Endothelial cell of umbilical vein (primary cell): ENCODE results near the gene TTC36. TPM values are rescaled to one million over a fixed set of nuclear protein-coding genes. Genes with fewer than 3 reads are reported as not detected.

Source experiments
- BruUV-seq: library from RNA; stranded (reverse); fragments of 400-500 nt; replicated peaks from 2 replicates; lab custom pipeline; 2021; lab: Mats Ljungman, UMichigan
- CTCF ChIA-PET: fragments of 300-600, 350-600 bp; sonication (Branson Sonifier 250); formaldehyde crosslinking; loops from one replicate; lab custom pipeline; 2021; ENCODE audit warnings: antibody characterized with exemption, inconsistent platforms; lab: Charles Lee
- POLR2A ChIA-PET: fragments of 300-600, 350-600 bp; sonication (Branson Sonifier 250); formaldehyde crosslinking; loops from one replicate; lab custom pipeline; 2021; ENCODE audit warnings: antibody characterized with exemption, inconsistent platforms; lab: Charles Lee
- DNase-seq: peaks from one replicate; pipeline ENCODE4 v3.0.0-alpha.2; 2011; ENCODE audit warnings: low read depth, low spot score
- FAIRE-seq: peaks from 2 replicates; lab custom pipeline; 2011; peaks lifted over from hg19 to GRCh38; lab: Jason Lieb, UNC
- H2AFZ ChIP-seq: 2 replicates; pipeline ENCODE4 v1.6.0; 2012; ENCODE audit warnings: low read depth, low read length, control low read depth, inconsistent platforms
- H3K27ac ChIP-seq: 2 replicates; pipeline ENCODE4 v1.5.1; 2011; ENCODE audit warnings: low read depth, mild to moderate bottlenecking, control low read depth, low read length, moderate library complexity; ENCODE audit not compliant: insufficient read depth
- H3K27me3 ChIP-seq, 2 experiments: 2 replicates each; pipeline versions ENCODE4 v1.6.0 to v1.6.1; 2011; ENCODE audit warnings: low read length in 2 of 2, mixed read lengths in 1 of 2; ENCODE audit not compliant: control insufficient read depth in 2 of 2, insufficient read depth in 2 of 2
- H3K36me3 ChIP-seq, 2 experiments: 2 replicates in 1 of 2; 3 replicates in 1 of 2; pipeline ENCODE4 v1.5.1; 2011; ENCODE audit warnings: low read length in 2 of 2, mild to moderate bottlenecking in 1 of 2, moderate library complexity in 1 of 2; ENCODE audit not compliant: control insufficient read depth in 2 of 2, insufficient read depth in 2 of 2; ENCODE audit errors: extremely low read depth in 1 of 2
- H3K4me1 ChIP-seq: 3 replicates; pipeline ENCODE4 v1.5.1; 2011; ENCODE audit warnings: mild to moderate bottlenecking, low read length; ENCODE audit not compliant: control insufficient read depth, insufficient read depth; ENCODE audit errors: extremely low read depth
- H3K4me2 ChIP-seq: 2 replicates; pipeline ENCODE4 v1.6.1; 2011; ENCODE audit warnings: low read length, control low read depth, mixed read lengths; ENCODE audit not compliant: insufficient read depth
- H3K4me3 ChIP-seq, 3 experiments: fragments of 200-600 bp in 1 of 3; sonication (generic), shearing (Covaris generic) in 1 of 3; replicated peaks in 1 of 3; 2 replicates each; pipeline ENCODE4 v1.5.1; 2011 to 2016; ENCODE audit warnings: control low read depth in 3 of 3, low read length in 3 of 3, mild to moderate bottlenecking in 2 of 3, inconsistent platforms in 1 of 3, low read depth in 1 of 3, moderate library complexity in 1 of 3; ENCODE audit not compliant: insufficient read depth in 1 of 3
- H3K79me2 ChIP-seq: 2 replicates; pipeline ENCODE4 v1.6.0; 2012; ENCODE audit warnings: low read length, inconsistent platforms; ENCODE audit not compliant: control insufficient read depth, insufficient read depth
- H3K9ac ChIP-seq: replicated peaks from 2 replicates; pipeline ENCODE3; 2011; ENCODE audit warnings: low read length, control low read depth; ENCODE audit not compliant: insufficient read depth; ENCODE audit errors: extremely low read depth
- H3K9me1 ChIP-seq: replicated peaks from 3 replicates; pipeline ENCODE4 v1.6.0; 2011; ENCODE audit warnings: mild to moderate bottlenecking, low read length; ENCODE audit not compliant: control insufficient read depth, insufficient read depth; ENCODE audit errors: extremely low read depth
- H3K9me3 ChIP-seq: replicated peaks from 2 replicates; pipeline ENCODE4 v1.5.1; 2012; ENCODE audit warnings: low read length, inconsistent platforms; ENCODE audit not compliant: control insufficient read depth, insufficient read depth
- H4K20me1 ChIP-seq: replicated peaks from 2 replicates; pipeline ENCODE3; 2011; ENCODE audit warnings: mild to moderate bottlenecking, low read length; ENCODE audit not compliant: control insufficient read depth, insufficient read depth; ENCODE audit errors: extremely low read depth
- CTCF ChIP-seq, 2 donors: IDR thresholded peaks; 1 replicate in 1 of 2; 2 replicates in 1 of 2; pipeline ENCODE4 v1.5.1; 2011; ENCODE audit warnings: low read length in 2 of 2, mild to moderate bottlenecking in 2 of 2, moderate library complexity in 2 of 2, control low read depth in 1 of 2, inconsistent platforms in 1 of 2, low read depth in 1 of 2; ENCODE audit not compliant: insufficient read depth in 1 of 2; ENCODE audit errors: extremely low read depth in 1 of 2
- EZH2 ChIP-seq: IDR thresholded peaks from 2 replicates; pipeline ENCODE4 v1.6.1; 2012; ENCODE audit warnings: borderline replicate concordance, low read depth, mild to moderate bottlenecking, moderate library complexity, low read length, inconsistent platforms; ENCODE audit not compliant: severe bottlenecking
- FOS ChIP-seq: IDR thresholded peaks from 2 replicates; pipeline ENCODE4 v1.6.1; 2011; ENCODE audit warnings: mild to moderate bottlenecking, low read length, moderate library complexity, borderline replicate concordance; ENCODE audit not compliant: insufficient read depth
- GATA2 ChIP-seq: IDR thresholded peaks from 2 replicates; pipeline ENCODE4 v1.7.0; 2011; ENCODE audit warnings: low read depth, mild to moderate bottlenecking, moderate library complexity, mixed read lengths, low read length; ENCODE audit not compliant: insufficient read length, insufficient read depth
- JUN ChIP-seq: IDR thresholded peaks from 2 replicates; pipeline ENCODE4 v1.6.1; 2011; ENCODE audit warnings: borderline replicate concordance, low read depth; ENCODE audit not compliant: insufficient read length, insufficient read depth
- MYC ChIP-seq: IDR thresholded peaks from one replicate; pipeline ENCODE4 v1.6.1; 2011; ENCODE audit warnings: mild to moderate bottlenecking, low read depth, low read length
- POLR2A ChIP-seq: IDR thresholded peaks from 2 replicates; pipeline ENCODE4 v1.6.1; 2012; ENCODE audit warnings: low read depth, mild to moderate bottlenecking, control low read depth, low read length
- POLR2AphosphoS5 ChIP-seq: IDR thresholded peaks from 2 replicates; pipeline ENCODE4 v1.6.1; 2012; ENCODE audit warnings: low read depth, mild to moderate bottlenecking, control low read depth, low read length, moderate library complexity; ENCODE audit not compliant: insufficient read depth
- dilution Hi-C: fragments of 300-500 bp; cut with MboI; formaldehyde crosslinking; loops from one replicate; pipeline ENCODE4 v1.15.0; 2019; ENCODE audit warnings: low sequenced_read_pairs; ENCODE audit not compliant: extremely low pct_ligation_motif_present
- intact Hi-C: fragments of 100-400 bp; cut with micrococcal nuclease; formaldehyde crosslinking; loops from one replicate; pipeline ENCODE4 v1.10.0; 2022
- polyA plus RNA-seq, 4 experiments: library from polyadenylated mRNA; depleted of rRNA in 3 of 4; stranded (reverse) in 3 of 4; unstranded in 1 of 4; fragments of >200 nt; gene quantifications; 2 replicates each; pipeline versions ENCODE4 v1.2.1 to v1.2.3, GENCODE V29; 2011 to 2012; ENCODE audit warnings: missing spikeins in 1 of 4
- total RNA-seq: library from RNA; stranded (reverse); gene quantifications from 2 replicates; pipeline ENCODE4 v1.2.3, GENCODE V29; 2021
- TF ChIP-seq, protein P1 (sequence below): IDR thresholded peaks from 2 replicates; pipeline ENCODE4 v1.6.1; 2011; ENCODE audit not compliant: insufficient read depth, insufficient read length

TTC36 gene
- total and polyA plus RNA-seq, 2 donors (not counting 3 experiments of a cell fraction or from before 2014, with no cell fraction given) = 0.60 TPM; not detected in 1

DNA sequence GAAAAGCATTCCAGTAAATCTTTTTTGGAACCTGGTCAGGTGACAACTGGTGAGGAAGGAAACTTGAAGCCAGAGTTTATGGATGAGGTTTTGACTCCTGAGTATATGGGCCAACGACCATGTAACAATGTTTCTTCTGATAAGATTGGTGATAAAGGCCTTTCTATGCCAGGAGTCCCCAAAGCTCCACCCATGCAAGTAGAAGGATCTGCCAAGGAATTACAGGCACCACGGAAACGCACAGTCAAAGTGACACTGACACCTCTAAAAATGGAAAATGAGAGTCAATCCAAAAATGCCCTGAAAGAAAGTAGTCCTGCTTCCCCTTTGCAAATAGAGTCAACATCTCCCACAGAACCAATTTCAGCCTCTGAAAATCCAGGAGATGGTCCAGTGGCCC lies 24.1 kb upstream of the TTC36 start:
- Histone ChIP-seq H3K27ac (no peak overlapping the region), H3K4me3 (no peak overlapping the region), H3K9me1 (no peaks in the 10 kb centered on the region), H3K27me3 (no peaks in the 10 kb centered on the region), H3K79me2 (no peaks in the 10 kb centered on the region), H3K4me2 (no peak overlapping the region), H3K9ac (no peak overlapping the region), H4K20me1 (no peaks in the 10 kb centered on the region), H3K4me1 (no peaks in the 10 kb centered on the region), H3K36me3 (peaks cover 36 to 65% of the 10 kb centered on the region in 2 experiments), H3K9me3 (no peaks in the 10 kb centered on the region), H2AFZ (no peak overlapping the region)
- TF ChIP-seq EZH2 (no peak), POLR2A (no peak), MYC (no peak), POLR2AphosphoS5 (no peak), CTCF (IDR thresholded peaks at IDR 0.05; ENCODE audit: extremely low read depth in 1 of 2, insufficient read depth in 1 of 2, low read depth in 1 of 2, low read length in 2 of 2) (no peak), GATA2 (no peak), JUN (no peak), FOS (no peak)
- TF ChIP-seq, protein P1, sequence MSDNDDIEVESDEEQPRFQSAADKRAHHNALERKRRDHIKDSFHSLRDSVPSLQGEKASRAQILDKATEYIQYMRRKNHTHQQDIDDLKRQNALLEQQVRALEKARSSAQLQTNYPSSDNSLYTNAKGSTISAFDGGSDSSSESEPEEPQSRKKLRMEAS = no peak
- FAIRE-seq (no peak), DNase-seq (no peak)
- CTCF ChIA-PET = no interaction called here
- POLR2A ChIA-PET = no interaction called here
- BruUV-seq = no TSS peak
- intact Hi-C loops (no loop called here), dilution Hi-C loops (no loop called here)
